SK-N-MC (cell line): ENCODE results near the gene INPP5D.

Source experiments
- DNase-seq: peaks from one replicate; pipeline ENCODE4 v3.0.0-alpha.2; 2011; ENCODE audit warnings: low read depth, low spot score
- H3K27ac ChIP-seq: fragments of 200-600 bp; sonication (generic); 2 replicates; pipeline ENCODE4 v1.5.1; 2016; ENCODE audit warnings: mixed run types
- H3K36me3 ChIP-seq: fragments of 200-600 bp; sonication (generic); 2 replicates; pipeline ENCODE4 v1.6.1; 2017; ENCODE audit warnings: antibody characterized with exemption, low read length, mixed read lengths; ENCODE audit not compliant: insufficient read depth
- H3K4me3 ChIP-seq: fragments of 200-600 bp; sonication (generic); 2 replicates; pipeline ENCODE4 v1.5.1; 2016
- H3K9ac ChIP-seq: fragments of 200-600 bp; sonication (generic); 2 replicates; pipeline ENCODE4 v1.8.0; 2017; ENCODE audit warnings: mixed run types, mixed read lengths; ENCODE audit not compliant: insufficient read length
- H3K9me3 ChIP-seq: fragments of 200-600 bp; sonication (generic); 2 replicates; pipeline ENCODE4 v1.6.1; 2017; ENCODE audit warnings: low read depth, mild to moderate bottlenecking, antibody characterized with exemption, low read length, moderate library complexity, mixed read lengths
- EZH2 ChIP-seq: fragments of 200-600 bp; sonication (generic); IDR thresholded peaks from one replicate; pipeline ENCODE4 v1.6.1; 2017; ENCODE audit warnings: antibody characterized with exemption
- FOXP2 ChIP-seq: optimal IDR thresholded peaks from 2 replicates; pipeline ENCODE3; 2011; ENCODE audit warnings: mild to moderate bottlenecking, moderate library complexity; ENCODE audit not compliant: insufficient read depth; ENCODE audit errors: extremely low read length, control extremely low read depth
- POLR2AphosphoS5 ChIP-seq: IDR thresholded peaks from 2 replicates; pipeline ENCODE4 v1.6.1; 2012; ENCODE audit warnings: mild to moderate bottlenecking, low read depth, low read length, borderline replicate concordance

The INPP5D gene

GRCh38 chr2:233255151-233255550, 195.0 kb downstream of the INPP5D start:
- Histone ChIP-seq H3K9me3 (peaks cover 4% of the 10 kb centered on the region; the same call in 1 of the 2 replicates), H3K9ac (peak overlapping the region; percentile 46), H3K4me3 (peak overlapping the region; percentile 32; the same call in 1 of the 2 replicates), H3K36me3 (peaks cover 61% of the 10 kb centered on the region), H3K27ac (no peak overlapping the region)
- no peak for TF ChIP-seq POLR2AphosphoS5
- TF ChIP-seq EZH2, result no peak
- no peak for TF ChIP-seq FOXP2
- DNase-seq, result no peak

- Histone ChIP-seq H3K27ac (no peak overlapping the region), H3K4me3 (no peak overlapping the region), H3K9ac (peak overlapping the region; percentile 46), H3K36me3 (peaks cover 70% of the 10 kb centered on the region), H3K9me3 (no peaks in the 10 kb centered on the region)
- no peak for DNase-seq
- no peak for TF ChIP-seq FOXP2
- TF ChIP-seq POLR2AphosphoS5, result no peak
- no peak for TF ChIP-seq EZH2
These were observed 195.9 kb downstream of the INPP5D start for GRCh38 chr2:233256048-233256447.
